Amygdala (tissue), 56 donors: ENCODE measurements around the gene MCF2L2.
"Not testable (repeated sequence)": the region's sequence is repeated elsewhere in the genome, so short reads cannot be mapped to it uniquely, and the experiment has no call there.

ENCODE experiments used
- DNase-seq, 56 donors: peaks; one replicate each; lab custom pipeline; 2025; lab: John Stamatoyannopoulos, UW

Gene MCF2L2

DNA sequence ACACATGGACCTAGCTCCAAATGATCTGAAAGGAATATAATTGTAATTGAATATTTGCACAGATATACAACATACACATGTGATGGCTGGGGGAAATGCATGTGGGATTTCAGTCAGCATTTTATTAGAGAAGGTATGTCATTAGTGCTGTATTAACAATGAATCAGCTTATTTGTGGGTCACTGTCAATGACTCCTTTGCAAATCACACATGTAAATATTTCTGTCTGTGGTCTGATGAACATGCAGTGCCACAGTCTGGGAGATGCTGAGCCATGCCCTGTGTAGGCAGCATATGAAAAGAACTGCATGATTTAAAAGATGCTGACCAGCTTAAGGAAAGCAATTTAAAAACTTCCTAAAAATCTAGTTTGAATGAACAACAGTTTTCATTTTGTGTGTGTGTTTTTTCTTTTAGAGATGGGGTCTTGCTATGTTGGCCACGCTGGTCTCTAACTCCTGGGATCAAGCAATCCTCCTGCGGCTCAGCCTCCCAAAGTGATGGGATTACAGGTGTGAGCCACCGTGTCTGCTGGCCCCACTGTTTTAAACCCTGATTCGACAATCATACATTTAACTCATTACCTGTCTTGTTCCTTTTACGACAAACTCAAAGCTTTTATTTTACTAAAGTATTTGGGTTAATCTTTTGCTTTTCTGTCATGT, 176.2 kb downstream of the MCF2L2 start:
- DNase-seq: no peak

DNA sequence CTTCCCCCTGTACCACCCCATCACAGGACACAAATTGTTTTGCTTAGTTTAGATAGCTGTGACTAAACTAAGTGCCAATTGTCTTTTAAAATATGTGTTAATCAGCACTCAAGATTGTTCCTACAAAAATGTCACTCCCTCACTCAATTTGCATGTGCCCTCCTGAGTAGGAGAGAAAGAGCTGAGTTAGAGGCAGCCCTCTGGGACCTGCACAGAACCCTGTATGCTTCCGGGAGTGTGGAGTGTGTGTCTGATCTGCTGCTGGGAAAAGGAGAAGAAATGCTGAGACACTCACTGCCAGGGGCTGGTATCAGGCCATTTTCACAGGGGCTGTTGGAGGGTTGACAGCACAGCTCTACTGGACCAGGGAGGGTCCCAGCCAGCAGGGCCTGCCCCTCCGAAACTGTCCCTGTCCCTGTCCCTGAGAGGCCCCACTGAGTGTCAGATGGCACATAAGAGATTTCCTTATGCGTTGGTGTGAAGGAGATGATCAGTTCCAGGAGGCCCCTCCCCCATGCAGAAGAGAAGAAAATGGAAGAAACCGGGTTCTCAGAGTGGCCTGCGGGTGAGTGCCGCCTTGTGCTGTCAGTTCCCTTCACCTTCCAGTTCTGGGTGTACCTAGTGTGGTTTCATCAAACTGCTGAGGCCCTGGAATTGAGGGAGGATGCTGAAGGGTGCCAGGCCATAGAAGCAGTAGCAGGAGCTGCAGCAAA, 179.3 kb downstream of the MCF2L2 start:
- peak in 2 of 56 donors; percentile 5 to 16 for DNase-seq

DNA sequence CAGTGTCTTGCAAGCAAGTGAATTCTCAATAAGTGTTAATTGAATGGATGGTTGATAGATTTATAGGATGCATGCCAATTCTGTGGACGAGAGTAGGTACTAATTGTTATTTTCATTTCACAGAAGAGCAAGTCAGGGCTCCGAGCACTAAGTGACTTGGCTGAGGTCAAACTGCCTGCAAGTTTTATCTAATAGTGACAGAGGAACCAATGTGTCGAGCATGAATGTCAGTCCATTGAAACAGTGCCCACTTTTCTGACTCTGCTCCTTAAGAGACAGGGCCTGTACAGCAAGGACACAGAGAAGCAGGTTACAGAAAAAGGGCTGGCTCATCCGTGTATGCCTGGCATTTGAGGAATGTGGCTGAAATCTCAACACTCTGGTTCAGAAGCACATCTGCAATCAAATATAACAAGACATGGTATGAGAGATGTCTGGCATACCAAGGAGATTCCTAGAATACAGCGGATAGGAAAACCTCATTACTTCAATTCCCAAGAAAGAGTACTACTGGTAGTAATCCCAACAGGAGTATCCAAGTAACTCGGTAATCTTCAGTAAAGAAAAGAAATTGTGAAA, 181.3 kb downstream of the MCF2L2 start:
- DNase-seq: no peak

DNA sequence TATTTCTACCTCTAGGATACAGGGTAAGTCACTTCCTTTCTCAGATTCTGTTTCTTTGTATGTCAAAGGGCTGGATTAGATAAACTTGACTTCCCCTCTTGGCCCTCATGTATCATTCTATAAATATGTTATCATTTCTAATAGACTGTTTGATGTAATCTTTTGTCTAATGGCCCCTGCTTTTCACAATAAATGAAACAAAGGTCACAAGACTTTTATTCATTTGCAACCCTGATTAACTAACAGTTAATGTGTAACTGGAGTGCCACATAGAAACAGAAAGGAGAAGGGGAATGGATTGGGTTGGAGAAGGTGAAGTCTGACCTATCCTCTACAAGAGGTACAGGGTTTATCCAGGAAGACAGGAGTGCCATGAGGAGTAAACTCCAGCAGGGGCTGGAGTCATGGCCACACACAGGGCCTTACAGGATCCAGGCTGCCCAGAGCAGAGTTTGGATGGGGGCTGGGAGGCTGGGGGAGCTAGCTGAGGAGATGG, 183.4 kb downstream of the MCF2L2 start:
- DNase-seq: no peak

DNA sequence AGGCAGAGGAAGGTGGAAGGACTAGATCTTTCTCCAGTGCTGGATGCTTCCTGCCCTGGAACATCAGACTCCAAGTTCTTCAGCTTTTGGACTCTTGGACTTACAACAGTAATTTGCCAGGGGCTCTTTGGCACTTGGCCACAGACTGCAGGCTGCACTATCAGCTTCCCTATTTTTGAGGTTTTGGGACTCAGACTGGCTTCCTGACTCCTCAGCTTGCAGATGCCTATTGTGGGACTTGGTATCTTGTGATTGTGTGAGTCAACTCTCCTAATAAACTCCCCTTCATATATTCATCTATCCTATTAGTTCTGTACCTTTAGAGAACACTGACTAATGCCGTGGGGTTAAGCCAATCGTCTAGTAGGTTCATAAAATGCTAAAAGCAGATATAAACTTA, 184.2 kb downstream of the MCF2L2 start:
- peak in 14 of 56 donors; percentile 4 to 76 (median 16) for DNase-seq

DNA sequence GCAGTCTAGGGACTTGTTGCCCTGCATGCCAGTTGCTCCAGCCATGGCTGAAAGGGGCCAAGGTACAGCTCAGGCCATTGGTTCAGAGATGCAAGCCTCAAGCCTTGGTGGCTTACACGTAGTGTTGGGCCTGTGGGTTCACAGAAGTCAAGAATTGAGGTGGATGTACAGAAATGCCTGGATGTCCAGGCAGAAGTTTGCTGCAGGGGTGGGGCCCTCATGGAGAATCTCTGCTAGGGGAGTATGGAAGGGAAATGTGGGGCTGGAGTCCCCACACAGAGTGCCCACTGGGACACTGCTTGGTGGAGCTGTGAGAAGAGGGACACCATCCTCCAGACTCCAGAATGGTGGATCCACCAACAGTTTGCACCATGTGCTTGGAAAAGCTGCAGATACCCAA, 186.0 kb downstream of the MCF2L2 start:
- DNase-seq: no peak

DNA sequence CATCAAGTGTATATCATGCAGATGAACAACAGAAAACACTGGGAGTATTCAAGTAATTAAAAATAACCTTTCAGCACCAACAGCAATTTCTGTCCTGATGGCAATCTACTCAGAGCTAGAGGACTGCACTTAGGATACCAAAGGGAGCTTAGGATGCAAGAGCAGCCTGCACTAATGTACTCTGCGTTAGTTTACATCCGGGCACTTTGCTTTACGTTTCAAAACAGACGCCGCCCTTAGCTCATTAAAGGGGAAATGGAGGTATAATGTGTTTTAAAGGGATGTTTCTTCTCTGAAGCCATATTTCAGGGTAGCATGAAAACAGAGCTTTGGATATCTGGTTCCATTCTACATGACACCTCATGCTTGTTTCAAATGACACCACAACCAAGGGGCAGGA, 189.4 kb downstream of the MCF2L2 start:
- no peak for DNase-seq

DNA sequence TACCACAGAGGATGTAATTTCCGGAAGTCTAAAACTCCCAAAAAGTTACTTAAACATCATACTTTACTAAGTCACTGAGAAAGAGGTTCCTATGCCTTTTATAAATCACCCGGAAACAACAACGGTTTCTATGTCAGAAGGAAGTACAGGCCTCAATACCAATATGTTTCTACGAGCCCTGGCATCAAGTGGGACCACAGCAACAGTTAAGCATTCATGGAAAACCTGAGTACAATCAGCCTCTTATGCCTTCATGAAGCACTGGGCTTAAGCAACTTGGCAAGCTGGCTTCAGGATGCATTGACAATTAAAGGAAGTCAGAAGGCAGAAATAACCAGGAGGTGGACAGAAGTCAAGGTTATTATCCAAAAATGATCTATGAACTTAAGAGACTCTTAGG, 194.5 kb downstream of the MCF2L2 start:
- DNase-seq: peak in 3 of 56 donors; percentile 11 to 25 (median 14)

DNA sequence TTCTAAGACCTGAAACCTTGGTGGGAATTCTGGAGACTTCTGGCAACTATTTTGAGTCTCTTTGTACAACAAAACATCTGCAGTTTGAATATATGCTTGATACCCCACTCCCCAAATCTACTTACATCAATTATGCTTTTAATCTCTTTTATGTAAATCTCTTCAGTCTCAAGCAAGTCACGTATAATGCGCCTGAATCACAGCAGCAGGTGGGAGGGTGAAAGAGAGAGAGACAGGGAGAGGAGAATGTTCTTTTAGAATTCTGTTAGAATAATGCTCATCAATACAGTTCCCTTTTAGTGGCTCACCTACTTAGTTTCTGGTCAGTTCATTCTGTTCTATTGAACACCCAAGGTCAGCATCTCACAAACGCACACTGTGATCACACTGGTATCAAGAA, 197.6 kb downstream of the MCF2L2 start:
- DNase-seq: no peak

DNA sequence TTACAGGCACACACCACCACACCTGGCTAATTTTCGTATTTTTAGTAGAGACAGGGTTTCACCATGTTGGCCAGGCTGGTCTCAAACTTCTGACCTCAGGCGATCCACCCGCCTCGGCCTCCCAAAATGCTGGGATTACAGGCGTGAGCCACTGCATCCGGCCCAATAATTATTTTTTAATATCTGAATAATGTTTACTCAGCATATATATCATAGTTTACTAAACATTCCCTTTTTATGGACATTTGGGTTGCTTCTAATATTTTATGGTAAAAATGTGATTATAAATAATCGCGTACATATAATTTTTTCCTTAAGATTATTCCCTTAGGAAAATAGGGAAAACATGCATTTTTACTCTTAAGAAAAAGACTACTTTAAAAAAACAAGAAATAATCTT, 198.2 kb downstream of the MCF2L2 start:
- DNase-seq: not testable (repeated sequence)

DNA sequence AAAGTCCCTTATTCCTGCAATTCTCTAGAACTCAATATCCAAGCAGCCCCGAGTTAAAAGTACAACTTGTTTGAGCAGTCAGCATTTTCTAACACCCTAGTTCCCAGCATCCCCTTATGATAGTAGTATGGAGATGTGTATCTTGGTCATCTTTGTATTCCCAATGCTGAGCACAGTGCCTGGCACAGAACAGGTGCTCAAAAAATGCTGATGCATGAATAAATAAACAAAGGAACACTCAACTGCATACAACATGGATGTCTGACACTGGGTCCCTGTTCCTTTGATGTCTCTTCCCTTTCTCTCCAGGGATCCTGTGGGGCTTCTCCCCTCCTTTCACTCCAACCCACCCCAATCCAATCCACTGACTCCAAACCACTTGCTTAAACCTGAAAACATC, 199.2 kb downstream of the MCF2L2 start:
- no peak for DNase-seq

DNA sequence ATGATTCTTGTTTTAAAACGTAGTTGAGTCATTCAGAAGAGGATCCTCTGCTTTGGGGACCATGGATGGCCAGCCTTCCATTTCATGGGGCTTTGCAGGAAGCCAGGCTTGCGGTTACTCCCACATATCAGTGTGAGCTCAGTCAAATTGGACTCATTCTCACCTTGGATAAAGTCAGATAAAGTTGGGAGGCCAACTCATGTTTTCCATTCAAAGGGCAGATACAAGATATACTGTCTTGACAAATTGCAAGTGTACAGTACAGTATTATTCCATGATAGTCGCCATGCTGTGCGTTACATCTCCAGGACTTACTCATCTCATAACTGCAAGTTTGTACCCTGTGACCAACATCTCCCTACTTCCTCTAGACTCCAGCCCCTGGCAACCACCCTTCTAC, 200.8 kb downstream of the MCF2L2 start:
- no peak for DNase-seq

DNA sequence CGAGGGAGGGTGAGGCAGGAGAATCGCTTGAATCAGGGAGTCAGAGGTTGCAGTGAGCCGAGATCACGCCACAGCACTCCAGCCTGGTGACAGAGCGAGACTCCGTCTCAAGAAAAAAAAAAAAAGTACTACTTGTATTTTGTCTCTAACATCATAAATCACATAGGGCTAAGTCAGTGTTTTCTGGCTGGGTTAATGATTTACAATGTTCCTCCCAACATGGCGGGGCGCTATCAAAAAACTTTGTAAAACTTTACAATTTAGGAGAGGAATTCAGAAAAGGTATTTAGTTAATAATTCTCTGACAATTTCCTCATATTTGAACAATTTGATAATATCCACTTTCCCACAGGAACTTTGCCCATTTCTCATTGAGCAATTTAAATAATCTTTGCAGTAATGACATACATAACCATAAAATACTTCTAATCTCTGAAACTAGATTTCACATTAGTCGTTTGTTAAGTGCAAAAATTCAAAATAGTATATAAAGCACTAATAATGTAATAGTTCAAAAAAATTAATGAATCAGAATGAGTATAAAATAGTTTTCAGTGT, 202.0 kb downstream of the MCF2L2 start:
- no peak for DNase-seq

DNA sequence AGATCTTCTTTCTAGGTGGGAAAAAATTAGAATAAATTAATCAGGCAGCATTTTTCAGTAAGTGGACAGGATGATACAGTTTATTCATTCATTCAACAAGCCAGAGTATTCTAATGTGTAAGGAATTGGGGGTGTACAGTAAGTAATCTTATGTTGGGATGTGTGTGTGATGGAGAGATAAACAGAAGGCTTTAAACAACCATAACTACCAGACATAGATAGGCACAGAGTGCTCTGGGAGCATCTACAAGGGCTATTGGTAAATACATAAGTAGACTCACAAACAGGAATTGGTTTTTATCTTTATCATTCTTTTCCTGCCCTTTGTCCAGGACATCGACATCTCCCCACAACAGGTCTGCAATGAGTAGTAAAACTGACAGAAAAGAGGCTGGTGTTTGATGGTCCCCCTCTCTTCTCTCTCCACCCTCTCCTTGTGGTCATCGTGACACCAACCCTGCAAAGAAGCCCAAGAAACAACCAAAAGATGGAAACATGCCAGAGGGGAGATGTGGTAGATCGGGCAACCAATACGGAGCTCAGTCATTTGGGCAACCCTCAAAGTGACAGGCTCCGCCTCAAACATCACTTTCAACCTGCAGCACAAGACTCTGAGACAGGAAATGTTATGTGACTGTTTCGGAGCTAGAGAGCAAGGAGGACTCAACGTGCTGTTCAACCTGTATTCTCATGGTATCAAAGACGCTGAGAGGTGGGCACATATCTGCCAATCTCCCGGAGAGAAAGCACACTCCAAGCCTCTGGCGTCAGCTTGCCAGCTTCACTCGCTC, 204.0 kb downstream of the MCF2L2 start:
- DNase-seq: no peak

DNA sequence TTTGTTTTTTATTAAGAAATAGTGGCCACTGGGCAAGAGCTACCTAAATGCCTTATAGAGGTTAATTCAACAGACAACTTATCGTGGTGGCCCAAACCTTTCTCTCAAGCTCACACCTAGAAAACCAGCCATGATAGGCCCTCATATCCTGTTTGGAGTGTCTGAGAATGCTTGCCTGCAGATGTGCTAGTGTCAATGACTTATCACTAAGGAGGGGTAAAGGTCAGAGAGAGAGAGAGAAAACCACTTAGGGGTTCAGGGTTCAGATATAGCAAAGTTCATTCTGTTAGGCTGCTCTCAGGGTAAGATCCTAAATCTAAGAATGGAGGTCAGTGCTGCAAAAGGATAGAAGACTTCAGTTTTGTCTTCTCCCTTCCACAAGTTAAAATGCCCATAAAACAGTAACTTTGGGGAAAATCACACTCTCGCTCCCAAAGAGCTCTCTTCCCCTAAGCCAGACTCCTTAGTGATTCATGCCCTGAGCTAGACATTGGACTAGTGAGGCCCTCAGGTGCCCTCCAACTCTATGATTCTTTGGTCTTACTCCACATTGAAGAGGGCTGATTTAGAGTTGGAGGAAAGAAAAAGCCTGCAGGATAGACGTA, 205.7 kb downstream of the MCF2L2 start:
- no peak for DNase-seq

DNA sequence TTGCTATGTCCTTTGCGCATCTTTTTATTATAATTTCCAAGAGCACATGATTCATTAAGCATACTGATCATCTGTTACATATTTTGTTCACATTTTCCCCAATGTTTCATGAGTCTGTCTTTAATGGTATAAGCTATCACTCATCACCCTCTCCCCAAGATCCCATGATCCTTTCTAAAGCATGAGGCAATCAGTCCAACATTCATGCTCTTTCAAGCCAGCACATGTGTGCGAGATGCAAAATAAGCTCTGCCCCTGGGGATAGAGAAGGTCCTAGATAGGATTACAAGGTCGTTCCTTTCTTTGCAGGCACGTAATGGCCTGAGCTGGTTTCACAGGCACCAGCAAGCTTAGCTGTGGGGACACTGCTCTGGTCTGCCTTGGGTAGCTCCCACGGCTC, 207.6 kb downstream of the MCF2L2 start:
- DNase-seq: no peak

DNA sequence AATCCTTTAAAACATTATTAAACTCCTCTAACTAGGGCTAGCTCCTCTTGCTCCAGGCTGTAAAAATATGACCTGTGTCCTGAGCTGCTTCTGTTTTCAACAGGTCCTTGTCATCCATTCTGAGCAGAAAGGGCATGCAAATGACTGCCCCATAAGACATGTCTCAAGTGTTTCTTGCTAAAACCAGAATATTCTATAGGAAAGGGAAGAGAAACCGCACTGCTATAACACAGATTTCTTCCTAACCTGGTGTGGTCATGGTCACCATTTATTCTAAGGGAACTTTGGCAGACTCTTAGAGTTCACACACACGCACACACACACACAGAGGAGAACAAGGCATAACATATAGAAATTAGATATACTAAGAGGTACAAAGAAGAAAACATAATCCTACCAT, 209.6 kb downstream of the MCF2L2 start:
- DNase-seq: no peak

DNA sequence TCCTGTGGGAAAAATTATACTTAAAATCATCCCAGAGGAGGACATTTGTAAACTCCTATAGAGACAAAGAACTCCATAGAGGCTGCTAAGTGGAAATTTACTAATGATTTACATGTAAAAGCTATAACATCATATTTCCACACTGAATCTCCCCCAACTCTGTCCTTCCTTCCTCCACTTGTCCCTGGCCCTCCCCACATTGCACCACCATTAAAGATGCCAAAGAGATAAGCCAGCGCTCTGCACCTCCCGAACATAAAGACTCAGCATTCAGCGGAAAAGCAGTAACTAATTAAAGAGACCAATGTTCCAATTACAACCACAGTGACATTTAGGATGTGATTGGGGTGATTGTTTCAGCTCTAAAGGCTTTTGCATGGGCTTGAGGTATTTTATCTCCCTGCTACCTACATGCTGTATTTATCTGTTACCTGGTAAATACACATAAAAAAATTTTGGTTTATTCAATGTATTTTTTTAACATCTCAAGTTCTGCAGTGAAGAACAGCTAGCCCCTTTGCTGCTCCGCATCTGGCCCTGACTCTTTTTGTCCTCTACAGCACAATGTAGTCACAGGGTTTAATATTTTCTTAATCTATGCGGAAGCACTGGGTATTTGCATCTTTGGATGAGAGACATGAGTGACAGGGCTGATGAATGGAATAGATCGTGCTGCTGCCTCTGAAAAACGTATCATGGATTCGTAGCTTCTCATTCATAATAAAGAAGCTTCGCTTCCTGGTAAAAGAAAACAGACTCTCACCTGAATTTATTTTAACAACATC, 210.7 kb downstream of the MCF2L2 start:
- no peak for DNase-seq

DNA sequence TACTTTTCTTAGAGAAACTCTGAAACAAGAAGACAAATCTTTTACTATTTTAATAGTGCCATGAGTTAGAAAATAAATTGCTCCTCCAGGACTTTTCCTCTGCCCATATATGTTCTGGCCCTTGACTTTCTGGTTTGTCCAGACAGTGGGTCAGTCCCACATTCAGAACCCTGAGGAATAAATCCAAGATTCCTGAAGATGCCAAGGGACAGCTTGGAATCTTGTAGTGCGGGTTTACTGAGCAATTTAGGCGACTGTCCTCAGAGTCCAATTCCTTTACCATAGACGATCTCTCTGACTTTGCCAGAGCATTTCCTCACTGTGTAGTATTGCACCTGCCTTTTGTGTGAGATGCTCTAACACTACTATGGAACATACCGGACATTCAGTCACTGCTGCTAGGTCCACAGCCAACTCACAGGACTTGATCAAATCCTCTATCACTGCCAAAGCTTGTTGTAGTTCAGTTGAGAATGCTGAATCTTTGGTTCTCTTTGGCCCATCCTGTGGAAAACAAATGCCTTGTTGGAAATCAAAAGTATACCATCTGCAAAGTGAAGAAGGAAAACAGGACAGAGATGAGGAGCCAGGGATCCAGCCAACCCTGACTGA, 212.7 kb downstream of the MCF2L2 start:
- DNase-seq: no peak
